ENCODE measurements around the gene NR3C1.
A peak's percentile ranks its signal among the peaks of the same experiment; 100 is the strongest.

- TF ChIP-seq EZH2phosphoT487 (IDR thresholded peaks at IDR 0.05; ENCODE audit: borderline replicate concordance, low read length) = no peak
- TF ChIP-seq, protein P1, sequence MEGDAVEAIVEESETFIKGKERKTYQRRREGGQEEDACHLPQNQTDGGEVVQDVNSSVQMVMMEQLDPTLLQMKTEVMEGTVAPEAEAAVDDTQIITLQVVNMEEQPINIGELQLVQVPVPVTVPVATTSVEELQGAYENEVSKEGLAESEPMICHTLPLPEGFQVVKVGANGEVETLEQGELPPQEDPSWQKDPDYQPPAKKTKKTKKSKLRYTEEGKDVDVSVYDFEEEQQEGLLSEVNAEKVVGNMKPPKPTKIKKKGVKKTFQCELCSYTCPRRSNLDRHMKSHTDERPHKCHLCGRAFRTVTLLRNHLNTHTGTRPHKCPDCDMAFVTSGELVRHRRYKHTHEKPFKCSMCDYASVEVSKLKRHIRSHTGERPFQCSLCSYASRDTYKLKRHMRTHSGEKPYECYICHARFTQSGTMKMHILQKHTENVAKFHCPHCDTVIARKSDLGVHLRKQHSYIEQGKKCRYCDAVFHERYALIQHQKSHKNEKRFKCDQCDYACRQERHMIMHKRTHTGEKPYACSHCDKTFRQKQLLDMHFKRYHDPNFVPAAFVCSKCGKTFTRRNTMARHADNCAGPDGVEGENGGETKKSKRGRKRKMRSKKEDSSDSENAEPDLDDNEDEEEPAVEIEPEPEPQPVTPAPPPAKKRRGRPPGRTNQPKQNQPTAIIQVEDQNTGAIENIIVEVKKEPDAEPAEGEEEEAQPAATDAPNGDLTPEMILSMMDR (IDR thresholded peaks at IDR 0.05; ENCODE audit: low read depth, low read length, poor library complexity, severe bottlenecking) = peak; percentile 52
These were observed 1.8 kb upstream of the NR3C1 start for GRCh38 chr5:143405063-143405848.
